NCI-H1436 (cell line): ENCODE measurements around the gene RBPMS2.

Experiments used
- DNase-seq: peaks from one replicate; lab custom pipeline; 2025; lab: John Stamatoyannopoulos, UW

Gene RBPMS2

GRCh38 chr15:64691896-64692565, 83.4 kb downstream of the RBPMS2 start:
- no peak for DNase-seq

- no peak for DNase-seq
Observed at GRCh38 chr15:64690578-64691296, 84.7 kb downstream of the RBPMS2 start.

- no peak for DNase-seq
Observed at GRCh38 chr15:64690008-64690407, 85.4 kb downstream of the RBPMS2 start.
